ENCODE measurements around the gene PCCA.
"Not testable (repeated sequence)": the region's sequence is repeated elsewhere in the genome, so short reads cannot be mapped to it uniquely, and the experiment has no call there.

Gene PCCA

DNA sequence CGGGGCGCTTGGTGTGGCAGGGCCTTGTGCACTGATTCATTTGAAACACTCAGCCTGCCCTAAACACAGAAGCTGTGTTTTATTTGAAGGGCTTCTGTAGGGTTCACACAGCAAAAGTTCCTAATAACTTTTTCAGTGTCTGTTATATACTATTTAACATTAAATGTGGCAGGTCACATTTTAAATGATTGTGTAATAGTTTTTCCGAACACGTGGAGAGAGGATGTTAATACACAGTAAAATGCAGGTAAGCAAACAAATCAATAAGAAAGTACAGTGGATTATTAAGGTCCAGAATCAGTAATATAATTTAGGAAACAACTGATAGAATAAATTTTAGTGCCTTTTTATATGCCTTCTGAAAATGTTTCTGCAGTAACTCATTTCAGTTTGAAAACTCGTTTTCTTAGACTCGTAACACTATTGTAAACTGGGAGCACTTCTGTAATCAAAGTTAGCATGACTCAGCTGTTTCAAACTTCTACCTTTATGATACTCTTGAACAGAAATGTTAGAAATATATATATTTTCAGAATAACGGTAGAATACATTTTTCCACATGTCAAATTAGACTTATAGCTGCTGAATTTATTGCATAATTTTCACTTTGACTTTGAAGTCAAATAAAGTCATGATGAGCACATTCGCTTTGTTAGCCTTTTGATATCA lies 429.6 kb downstream of the PCCA start:
- DNase-seq: no peak

GRCh38 chr13:100519626-100520025 lies 430.7 kb downstream of the PCCA start:
- no peak for DNase-seq

DNA sequence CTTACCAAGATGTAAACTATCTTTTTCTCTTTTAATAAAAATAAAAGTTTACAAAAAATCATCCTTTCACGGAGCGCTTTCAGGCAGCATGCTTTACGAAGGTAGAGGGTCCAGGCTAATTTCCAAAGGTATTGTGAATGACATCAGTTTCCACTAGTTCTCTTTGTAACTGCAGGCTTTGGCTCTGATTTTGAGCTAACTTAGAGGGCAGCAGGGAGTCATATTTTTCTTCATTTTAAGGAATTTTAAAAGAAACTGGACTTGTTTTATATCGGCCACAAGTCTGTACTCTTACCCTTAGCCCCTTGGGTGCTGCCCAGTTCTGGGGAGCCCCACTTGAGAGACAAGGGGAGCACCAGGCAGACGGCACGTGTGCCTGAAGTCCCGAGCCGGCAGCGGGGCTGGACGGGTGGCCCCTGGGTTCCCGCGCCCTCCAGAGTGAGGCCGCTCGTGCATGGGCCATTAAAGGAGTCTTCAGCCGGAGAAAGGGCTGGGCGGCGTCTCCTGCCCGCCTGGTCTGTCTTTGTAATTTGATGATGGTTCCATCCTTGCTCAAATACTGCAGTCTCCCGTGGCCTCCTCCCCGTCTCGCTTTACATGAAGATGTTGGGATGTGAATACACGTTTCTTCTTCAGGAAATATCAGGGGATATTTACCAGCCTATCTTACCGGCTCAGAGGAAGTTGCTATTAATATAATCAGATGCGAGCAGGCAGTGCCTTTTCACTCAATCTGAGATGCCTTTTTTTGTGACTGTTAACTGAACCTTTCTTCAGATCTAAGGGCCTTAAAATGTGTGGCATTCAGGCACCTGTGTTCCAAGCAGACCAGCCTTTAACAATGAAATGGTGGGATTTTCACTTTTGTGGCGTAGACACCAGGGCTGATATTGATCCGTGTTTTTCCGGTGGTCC lies 432.3 kb downstream of the PCCA start:
- no peak for DNase-seq

- no peak for DNase-seq
These were observed 433.1 kb downstream of the PCCA start for GRCh38 chr13:100521851-100522617.

DNA sequence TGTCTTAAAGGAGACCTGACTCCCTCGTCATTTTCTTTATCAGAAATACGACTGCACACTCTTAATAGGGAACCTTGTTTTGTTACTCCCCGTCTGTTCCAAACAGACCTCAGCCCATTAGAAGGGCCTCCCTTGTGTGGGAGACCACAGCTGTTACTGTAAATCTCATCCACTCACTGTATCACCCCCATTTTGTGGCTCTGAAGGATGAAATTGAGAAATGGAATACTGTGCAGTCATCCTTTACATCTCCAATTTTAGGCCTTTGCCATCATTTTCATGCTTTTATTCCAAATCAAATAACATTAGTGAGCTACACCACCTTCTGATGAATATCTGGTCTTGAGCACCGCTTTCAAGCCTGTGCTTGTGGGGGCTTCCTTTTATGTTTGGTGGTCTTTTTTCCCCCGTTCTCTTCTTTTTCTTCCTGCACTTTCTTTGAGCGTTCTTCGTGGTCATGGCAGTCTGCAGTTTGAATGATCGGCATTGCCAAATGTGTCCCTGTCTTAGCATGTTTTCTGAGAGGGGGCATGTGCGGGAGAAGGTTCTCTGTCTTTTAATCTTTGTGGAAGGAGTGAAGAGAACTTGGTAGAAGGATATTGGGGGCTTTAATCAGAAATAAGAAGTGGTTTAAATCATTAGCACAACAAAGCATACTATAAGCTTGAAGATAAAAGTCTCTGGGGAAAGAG lies 433.9 kb downstream of the PCCA start:
- DNase-seq: no peak

DNA sequence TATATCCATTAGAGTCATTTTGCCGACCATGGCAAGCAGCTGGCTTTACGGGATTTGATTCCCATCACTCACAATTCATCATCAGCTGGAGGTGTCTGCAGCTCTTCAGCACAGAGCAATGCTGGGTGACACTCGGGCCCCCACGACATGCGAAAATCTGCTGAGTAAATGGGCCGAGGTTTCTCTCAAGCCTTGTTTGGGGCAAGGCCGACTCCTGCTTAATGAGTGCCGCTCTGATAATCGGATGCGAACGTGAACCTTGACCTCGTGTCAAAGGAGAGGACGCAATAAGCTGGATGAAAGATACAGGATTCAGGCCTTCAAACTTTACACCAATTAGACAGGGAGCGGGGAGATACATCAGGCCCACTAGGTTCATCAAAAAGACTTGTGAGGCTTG lies 434.5 kb downstream of the PCCA start:
- no peak for DNase-seq

GRCh38 chr13:100523981-100524386 lies 435.1 kb downstream of the PCCA start:
- DNase-seq: no peak

- not testable (repeated sequence) for DNase-seq
These were observed 435.8 kb downstream of the PCCA start for GRCh38 chr13:100524688-100525087.

GRCh38 chr13:100525453-100526317 lies 436.8 kb downstream of the PCCA start:
- no peak for DNase-seq

- no peak for DNase-seq
These were observed 437.6 kb downstream of the PCCA start for GRCh38 chr13:100526318-100527000.

DNA sequence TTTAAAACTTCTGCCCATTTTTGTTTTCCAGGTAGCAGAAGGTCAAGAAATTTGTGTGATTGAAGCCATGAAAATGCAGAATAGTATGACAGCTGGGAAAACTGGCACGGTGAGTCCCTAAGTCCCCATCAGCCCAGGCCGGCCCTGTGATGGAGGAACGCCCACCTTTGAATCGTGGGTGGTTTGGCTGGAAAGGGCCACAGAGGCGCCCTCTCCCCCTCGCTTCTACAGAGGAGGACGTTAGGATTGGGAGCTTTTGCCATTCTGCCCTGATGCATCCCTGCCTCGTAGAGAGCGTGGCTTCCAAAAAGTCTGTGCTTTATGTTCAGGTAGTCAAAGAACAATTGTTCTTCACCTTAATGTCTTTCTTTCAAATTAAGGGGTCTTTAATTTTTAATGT lies 438.8 kb downstream of the PCCA start:
- no peak for DNase-seq

DNA sequence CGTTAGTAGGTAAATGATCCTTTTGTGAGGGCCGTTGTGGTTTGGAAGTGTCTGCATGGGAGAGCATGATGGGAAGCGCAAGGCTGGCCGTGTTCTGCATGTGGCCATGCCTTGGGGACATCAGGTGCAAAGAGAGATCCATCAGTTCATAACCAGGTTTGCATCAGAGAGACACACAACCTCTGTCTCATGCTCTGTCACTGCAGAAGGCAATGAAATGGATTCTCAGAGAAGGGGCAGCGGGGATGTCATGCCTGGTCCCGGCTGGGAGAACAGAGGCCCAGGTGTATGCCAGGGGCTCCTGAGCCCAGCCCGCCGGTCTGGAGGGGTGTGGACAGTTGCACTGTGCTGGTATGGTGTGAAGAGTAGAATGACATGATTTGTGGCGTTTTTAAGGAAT lies 439.5 kb downstream of the PCCA start:
- DNase-seq: no peak

DNA sequence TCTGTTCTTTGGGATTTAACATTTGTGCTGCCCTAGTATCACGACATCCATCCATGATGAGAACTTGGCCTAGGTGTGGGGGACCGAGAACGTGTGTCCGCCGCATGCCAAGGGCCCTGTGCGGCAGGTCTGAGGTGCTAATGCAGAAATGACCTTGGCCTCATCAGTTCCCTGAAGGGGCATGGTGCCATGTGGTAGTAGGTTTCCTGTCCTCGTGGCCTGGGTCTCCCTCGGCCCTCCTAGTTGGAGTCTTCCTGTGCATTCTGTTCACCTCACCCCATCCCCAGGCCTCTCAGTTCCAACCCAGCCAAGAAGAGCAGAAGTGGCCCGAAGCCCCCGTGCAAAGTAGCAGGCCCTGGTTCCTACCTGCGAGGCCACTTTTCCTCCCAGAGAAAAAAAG lies 439.9 kb downstream of the PCCA start:
- no peak for DNase-seq

GRCh38 chr13:100529666-100530377 lies 440.9 kb downstream of the PCCA start:
- DNase-seq: no peak

DNA sequence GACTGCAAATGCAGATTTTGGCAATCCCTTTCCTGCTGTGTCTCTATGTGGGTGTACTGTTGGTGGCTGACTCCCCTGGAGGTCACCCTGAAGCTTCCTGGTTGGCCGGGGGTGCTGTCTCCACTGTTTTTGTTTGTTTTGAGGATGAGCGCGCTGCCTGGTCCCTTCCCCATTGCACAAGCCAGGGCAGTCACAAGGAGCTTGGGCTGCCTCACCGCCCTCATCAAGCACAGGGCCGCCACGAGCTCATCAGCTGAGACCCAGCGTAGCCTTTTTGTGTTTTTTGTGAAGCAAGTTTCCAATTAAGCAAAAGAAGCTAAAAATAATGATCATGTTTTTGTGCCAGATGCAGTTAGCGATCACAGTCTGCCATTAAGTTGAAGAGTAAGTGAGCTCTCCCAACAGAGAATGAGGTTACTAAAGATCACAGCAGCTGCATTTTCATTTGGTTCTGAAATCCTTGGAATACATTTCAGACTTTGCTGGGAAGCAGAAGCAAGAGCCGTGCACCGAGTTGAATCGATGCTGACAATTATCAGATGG lies 441.8 kb downstream of the PCCA start:
- no peak for DNase-seq

DNA sequence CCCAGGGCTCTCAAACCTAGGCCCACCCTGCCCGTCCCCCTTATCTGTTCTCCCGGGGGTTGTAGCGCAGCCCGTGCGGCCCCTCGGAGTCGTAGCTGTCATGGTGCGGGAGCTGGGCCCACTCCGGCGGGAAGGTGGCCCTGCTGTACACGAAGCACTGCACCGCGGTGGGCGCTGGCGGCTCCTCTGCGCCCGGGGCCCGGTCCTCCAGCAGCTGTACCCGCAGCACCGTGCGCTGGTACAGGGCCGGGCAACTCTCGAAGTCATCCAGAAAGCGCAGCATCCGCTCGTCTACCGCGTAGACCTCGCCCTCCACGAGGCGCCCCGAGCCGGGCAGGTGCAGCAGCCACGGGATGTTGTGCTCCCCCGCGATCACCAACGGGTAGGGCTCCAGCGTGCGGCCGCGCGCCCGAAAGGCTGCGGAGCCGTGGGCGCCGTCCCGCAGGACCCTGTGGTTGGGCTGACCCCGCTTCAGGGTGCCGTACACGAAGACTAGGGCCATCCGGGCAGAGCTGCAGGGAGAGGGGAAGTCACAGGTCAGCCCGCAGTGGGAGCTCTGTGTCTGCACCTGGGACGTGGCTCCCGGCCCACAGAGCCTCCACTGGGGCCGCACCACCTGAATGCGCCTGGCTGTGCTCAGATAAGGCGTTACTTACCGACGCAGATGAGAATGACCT lies 443.3 kb downstream of the PCCA start:
- DNase-seq: no peak

- no peak for DNase-seq
These were observed 444.0 kb downstream of the PCCA start for GRCh38 chr13:100532836-100533435.

- no peak for DNase-seq
These were observed 444.7 kb downstream of the PCCA start for GRCh38 chr13:100533588-100534041.
